ENCODE data around the gene STKLD1.
"Not testable (repeated sequence)": the region's sequence is repeated elsewhere in the genome, so short reads cannot be mapped to it uniquely, and the experiment has no call there.

The STKLD1 gene

DNA sequence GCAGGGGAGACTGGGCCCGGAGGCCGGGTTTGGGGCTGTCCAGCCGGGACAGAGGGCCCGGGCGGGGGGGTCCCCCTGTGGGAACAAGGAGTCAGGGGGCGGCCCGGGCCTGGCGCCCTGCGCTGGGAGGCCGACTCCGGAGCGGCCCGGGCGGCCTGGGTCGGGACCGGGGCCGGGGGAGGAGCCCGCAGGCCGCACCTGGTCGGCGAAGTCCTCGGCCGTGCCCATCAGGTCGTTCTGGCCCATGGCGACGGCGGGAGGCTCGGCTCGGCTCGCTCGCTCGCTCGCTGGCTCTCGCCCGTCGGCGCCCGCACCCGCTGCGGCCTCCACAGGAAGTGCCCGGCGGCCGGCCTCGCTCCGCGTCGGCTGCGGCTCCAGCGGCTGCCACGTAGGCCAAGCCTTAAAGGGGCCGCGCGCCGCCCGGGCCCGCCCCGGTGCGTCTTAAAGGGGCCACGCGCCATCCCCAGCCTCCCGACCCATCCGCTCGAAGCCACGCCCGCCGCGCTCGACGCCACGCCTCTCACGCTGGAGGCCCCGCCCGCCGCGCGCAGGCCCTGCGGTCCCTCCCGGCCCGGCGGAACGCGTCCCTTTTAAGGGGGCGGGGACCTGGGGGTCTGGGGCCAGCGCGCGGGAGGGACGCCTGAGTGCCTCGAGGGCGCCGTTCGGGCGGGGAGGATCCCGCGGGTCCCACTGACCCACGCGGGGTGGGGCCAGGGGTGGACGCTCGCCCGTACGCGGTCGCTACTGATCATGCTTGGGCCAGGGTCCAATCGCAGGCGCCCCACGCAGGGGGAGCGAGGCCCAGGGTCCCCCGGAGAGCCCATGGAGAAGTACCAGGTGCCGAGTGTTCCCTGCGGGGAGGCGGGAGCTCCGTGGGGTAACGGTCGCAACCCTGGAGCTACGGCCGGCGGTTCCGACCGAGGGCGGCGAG, at the start of gene STKLD1, which contains the start of gene SURF4:
TSS of gene STKLD1 (plus strand) at position 643 of the 931 bp plus-strand sequence. CDS start at position 751, 108 bp downstream.
TSS of gene SURF4 (minus strand) at position 337 of the 931 bp plus-strand sequence. CDS start at position 246, 91 bp downstream.
- peak; percentile 97 for DNase-seq

DNA sequence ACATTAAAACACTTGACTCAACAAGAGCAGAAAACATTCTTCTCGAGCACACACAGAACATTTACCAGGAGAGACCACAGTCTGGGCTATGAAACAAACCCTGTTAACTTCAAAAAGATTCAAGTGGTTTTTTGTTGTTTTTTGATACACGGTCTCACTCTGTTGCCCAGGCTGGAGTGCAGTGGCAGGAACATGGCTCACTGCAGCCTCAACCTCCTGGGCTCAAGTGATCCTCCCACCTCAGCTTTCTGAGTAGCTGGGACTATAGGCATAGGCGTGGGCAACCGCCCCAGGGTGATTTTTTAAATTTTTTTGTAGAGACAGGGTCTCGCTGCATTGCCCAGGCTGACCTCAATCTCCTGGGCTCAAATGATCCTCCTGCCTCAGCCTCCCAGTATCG, 49.1 kb upstream of the STKLD1 start:
- not testable (repeated sequence) for DNase-seq

DNA sequence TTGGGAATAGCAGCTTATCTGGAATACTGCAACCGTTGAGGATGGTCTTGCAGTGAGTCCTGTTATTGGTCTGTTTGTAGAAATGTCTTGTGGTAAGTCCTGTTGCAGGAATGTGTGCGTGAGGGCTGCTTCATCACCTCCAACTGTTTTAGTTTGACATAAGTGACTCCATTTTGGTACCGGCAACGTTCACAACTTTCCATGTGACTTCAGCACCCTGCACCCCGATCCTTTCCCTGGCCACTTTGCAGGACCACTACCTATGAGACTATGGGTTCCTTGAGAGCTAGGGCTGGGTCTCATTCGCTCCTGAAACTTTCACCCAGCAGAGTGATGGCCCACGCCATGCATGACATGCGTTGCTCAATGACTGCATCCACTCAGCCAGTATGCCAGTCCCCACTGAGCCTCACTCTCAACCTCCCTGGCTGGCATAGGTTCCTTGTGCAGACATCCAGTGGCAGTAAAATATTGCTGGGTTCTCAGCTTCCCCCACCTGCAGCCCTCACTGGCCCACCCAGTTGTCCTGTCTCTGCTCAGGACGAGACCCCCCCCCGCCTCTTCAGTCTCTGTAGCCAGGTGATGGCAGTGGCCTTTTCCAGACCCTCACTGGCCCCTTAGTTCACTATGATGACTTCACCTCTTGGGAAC, 48.2 kb upstream of the STKLD1 start:
- DNase-seq = no peak

DNA sequence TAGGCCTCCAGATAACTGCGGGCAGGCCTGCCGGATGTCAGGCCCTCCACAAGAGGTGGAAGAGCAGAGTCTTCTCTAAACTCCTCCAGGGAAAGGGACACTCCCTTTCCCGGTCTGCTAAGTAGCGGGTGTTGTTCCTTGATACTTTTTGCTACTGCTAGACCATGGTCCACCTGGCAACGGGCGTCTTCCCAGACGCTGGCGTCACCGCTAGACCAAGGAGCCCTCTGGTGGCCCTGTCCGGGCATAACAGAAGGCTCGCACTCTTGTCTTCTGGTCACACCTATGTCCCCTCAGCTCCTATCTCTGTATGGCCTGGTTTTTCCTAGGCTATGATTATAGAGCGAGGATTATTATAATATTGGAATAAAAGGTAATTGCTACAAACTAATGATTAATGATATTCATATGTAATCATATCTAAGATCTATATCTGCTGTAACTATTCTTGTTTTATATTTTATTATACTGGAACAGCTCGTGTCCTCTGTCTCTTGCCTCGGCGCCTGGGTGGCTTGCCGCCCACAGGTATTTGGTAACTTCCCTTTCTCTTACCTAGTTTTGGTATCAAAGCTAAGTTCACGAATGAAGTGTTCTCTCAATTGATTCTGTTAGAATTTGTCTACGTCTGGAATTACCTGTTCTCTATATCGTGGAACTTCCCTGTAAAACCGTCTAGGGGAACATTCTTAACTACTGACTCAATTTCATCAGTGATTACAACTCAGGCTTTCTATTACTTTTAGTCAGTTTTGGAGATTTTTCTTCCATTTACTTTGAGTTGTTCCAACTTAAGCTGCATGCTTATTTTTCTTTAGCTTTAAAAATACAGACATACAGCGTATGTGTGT, 46.6 kb upstream of the STKLD1 start:
- not testable (repeated sequence) for DNase-seq

DNA sequence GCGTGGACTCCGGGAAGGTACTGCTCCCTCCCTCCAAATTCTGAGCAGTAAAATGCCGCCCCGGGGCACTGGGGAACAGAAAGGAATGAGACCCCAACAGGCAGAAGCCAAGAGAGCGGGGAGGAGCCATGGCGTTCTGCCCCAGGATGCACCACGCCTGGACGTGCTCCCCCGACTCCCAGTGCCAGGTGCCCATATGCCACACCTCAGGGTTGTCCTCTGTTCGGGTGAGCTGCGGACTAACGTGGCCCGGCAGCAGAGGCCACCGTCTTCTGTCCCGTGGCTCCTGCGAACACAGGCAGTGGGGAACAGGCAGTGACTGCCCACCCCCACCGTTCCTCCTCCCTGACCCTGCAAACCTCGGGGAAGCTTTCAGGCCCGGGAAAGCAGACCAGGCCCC, 44.9 kb upstream of the STKLD1 start:
- no peak for DNase-seq

DNA sequence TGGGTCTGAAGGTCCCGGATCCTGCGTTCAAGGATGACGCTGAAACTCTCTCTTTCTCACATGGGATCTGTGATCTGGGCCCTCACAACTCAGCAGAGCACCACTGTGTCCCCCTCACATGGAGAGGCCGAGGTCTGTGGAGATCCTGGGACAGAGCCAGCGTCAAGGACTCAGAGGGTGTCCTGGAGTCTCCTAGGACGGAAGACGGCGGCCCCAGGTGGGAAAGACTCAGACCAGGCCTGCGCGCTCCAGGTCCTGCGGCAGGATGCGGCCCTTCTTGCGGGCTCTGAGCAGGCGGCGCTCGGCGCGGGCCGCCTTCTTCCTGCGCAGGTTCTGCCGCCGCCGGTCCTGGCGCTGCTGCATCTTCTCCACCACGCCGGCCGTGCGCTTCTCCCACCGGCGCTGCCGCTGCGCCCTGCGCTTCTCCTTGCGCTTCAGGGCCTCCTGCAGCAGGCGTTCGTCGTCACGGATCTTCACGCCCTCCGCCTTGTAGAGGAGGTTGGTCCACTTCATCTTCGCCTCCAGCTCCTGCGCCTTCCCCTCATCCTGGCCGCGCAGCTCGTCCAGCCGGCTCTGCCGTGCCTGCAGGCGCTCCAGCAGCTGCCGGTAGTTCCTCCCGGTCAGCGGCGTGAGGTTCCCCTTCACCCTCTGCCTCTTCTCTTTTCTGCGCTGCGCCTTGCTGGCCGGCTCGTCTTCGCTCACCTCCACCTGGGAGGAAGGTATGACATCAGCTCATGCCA, 44.4 kb upstream of the STKLD1 start:
- no peak for DNase-seq

DNA sequence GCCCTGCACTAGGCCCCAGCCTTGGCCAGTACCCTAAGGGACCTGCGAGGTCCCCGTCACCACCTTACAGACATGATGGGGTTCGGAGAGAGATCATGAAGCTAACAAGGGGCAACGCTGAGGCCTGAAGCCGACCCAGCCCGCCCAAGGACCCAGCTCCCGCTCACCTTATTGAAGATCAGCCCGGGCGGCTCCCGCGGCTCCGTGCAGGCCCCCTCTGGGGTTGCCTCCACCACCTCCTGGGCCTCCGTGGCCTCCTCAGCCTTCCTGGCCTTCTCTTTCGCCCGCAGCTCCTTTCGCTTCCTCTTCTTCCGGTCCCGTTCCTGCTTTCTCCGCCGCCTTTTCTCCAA, 43.8 kb upstream of the STKLD1 start:
- DNase-seq = no peak

DNA sequence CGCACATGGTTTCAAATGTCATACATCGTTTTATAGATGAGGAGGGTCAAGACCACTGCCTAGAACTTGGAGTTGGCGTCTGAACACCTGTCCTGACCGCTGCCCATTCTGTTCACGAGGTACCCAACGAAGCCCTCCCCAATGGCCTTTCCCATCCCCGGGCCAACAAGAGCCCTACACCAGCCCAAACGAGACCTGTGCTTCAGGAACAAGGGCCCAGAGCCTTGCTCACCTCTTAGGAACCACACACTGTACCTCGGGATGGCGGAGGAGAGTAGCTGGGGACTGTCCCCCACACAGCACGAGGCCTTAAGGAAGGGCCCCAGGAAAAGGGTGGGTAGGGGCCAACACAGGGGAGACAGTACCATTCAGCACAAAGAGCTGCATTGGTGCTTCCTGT, 43.2 kb upstream of the STKLD1 start:
- DNase-seq = no peak

DNA sequence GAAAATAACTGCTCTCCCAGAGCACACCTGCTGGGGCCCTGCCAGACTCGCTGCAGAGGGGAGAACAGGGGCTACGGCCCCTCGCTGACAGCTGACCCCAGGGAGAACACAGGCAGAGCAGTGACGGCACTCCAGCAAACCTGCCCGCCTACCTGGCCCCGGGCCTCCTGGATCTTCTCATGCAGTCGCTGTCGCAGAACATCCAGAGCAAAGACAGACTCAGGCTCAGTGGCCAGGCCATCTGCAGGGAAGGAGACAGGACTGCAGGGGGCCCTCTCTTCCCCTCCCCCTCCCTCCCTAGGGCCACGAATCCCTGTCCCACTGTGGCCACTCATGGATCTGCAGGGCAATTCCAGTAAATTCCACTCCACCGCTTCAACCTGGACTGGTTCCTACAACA, 42.6 kb upstream of the STKLD1 start:
- DNase-seq = no peak

DNA sequence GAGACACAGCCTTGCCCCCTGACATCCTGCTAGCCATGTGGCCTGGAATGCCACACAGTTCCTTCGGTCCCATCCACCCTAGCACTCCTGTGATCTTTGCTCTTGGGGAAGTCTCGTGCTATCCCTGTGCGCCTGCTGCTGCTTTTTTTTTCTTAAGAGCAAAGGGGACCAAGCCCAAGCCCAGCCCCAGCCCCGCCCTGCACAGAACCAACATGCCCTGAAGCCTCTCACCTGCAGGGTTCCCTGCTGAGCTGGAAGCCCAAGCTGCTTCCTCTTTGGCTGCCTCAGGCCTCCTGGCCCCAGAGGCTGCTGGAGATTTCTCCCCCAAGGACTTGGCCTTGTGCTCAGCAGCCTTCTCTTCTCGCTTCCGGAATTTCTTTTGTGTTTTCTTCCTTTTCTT, 42.0 kb upstream of the STKLD1 start:
- DNase-seq = no peak

DNA sequence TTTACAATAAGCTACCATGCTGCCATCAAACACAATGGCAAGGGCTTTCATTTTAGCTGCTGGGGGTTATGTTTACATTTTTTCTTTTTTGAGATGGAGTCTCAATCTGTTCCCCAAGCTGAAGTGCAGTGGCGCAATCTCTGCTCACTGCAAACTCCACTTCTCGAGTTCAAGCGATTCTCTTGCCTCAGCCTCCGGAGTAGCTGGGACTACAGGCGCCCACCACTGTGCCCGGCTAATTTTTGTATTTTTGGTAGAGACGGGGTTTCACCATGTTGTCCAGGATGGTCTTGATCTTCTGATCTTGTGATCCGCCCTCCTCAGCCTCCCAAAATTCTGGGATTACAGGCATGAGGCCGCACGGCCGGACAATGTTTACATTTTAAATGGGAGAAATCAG, 41.3 kb upstream of the STKLD1 start:
- not testable (repeated sequence) for DNase-seq

DNA sequence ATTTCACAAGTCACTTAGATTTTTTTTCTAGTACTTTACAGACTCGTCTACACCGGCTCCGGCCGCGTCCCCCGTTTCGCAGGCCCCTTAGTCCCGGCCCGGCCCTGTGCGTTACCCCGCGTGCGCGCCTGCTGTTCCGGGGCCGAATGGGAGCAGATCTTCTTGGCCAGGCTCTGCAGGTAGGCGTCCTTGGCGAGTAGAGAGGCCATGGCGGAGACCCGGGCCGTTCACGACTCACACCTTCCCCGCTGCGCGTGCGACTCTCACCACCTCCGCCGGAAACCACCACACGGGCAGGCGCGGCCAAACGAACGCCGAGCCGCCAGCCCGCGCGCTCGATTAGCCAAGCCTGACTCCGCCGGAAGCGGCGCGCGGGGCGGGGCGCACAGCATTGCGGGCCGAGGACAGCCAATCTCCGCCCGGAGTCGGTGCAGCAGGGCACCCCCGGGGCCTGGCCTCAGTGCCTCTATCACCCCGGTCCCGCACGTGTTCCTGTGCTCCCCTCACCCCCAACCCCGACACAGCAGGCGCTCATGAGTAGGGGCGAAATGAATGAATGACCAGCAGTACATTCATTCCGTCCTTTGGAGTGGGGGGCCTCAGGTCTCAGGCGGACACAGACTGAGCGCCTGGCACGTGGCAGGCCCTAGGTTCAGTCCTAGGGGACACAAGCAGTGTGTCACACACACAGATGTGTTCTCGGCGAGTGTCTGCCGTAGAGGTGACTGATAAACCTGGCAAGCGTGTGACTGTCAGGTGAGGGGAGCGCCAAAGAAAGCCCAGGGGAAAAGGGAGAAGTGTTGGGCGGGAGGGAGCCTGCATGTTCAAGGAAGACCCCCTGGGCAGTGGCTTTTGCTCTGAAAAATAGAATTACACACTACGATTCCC, 40.0 kb upstream of the STKLD1 start, which contains the start of gene SURF6:
TSS of gene SURF6 (minus strand) at position 265 of the 888 bp plus-strand sequence. CDS start at position 209, 56 bp downstream.
- DNase-seq = peak; percentile 89

DNA sequence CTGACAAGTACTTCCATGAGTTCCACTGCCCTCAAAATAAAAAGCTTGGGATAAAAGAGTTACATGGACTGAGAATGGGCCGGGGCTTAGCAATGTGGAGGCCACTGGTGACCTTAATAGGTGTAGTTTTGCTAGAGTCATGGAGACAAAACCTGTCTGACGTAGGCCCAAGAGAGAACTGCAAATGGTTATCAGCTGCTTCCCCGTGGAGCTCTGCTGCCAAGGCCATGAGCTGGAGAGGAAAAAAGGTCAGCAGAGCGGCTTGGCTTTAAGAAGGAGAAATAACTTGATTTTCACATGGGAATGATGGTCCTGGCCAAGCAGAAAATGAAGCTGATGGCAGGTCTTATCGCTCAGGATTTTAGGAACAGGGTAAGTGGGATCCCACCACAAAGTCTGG, 36.5 kb upstream of the STKLD1 start:
- DNase-seq = no peak

DNA sequence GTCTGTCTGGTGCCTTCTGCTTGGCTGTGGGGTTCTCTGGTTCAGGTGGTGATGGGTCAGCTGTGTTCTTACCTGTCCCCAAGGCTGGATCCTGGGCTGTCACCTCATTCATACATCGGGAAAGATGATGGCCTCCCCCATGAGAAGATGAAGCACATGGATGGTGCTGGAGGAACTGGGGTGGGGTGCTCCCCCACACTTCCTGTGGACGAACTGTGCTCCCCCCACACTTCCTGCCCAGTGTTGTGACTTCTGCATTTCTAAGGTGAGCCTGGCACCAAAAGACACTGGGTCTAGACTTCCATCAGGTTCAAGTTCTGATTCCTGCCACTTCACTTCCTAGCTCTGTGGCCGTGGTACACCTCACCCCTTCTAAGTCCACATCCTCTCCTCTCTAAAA, 35.9 kb upstream of the STKLD1 start:
- no peak for DNase-seq

DNA sequence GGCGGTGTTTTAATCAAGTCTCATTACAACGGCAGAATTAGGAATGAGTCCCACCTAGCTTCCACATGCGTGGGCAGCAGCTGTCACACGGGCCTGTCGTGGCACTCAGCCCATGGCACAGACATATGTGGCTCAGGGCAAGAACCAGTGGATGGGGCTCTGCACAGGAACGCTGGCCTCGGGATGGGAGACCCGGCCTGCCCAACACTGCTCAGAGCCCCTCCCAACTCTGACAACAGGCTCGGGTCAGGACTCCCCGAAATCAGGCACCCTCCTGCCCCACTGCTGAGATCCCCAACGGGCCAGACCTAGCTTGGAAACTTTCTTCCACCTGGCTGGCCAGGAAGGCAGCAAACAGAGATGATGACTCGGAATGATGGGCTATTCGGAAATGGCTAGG, 35.2 kb upstream of the STKLD1 start:
- no peak for DNase-seq

DNA sequence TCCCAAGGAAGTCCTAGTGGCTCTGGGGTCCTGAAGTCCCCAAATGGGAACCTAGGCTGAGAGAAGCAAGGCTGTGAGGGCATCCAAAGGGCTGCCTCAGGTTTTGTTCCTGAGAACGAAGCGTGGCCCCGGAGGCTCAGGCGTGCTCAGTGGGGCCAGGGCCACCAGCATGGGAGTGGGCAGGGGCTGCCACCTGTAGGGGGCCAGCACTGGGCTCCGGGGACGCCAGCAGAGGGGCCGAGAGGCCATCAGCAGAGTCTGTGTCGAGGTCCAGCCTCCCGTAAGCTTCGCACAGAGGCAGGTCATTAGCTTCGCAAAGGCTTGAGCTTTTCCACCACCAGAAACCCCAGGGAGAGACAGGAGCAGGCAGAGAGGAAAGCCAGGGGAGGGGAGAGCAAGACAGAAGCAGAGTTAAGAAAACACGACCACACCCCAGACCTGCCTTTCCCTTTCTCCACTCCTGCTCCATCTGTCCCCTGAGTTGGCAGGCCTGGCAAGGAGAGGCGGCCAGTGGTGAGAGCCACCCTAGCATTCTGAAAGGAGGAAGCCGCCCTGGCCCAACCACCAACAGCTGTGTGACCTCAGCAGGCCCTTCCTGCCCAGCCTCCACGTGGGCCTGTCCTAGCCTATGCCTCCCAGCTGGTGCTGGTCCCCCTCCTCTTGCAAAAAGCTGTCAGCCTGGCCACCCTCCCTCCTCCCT, 34.6 kb upstream of the STKLD1 start:
- DNase-seq = no peak

DNA sequence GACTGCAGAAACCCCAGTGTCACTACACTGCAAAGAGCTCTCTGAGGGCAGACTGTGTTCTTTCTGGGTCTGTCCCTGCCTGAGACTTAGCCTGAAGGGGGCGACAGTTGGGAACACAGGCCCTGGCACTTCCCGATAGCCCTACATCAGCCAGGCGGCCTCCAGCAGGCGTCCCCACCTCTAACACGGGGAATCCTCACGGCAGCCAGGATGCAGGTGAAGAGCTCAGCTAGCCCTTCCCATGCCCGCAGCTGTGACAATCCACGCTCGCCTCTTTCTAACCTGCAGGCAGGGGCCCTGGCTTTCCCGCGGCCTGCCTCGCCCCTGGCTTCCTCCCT, 34.1 kb upstream of the STKLD1 start:
- DNase-seq = no peak

DNA sequence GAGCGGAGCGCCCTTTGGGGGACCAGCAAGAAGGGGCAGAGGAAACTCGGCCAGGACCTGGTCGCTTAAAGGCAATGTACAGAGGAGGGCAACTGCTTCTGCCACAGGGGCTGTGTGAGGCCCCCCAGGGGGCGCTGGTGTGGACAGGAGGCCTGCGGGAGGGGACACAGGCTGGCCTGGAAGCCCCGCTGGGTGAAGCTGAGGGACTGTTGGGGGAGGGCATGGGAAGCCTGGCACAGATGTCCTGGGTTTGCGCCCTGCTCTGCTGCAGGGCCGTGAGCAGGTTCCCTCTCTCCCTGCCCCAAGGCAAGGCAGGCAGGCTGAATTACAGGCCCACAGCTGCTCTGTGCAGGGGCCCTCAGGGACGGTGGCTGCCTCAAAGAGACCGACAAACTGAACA, 33.6 kb upstream of the STKLD1 start:
- DNase-seq = no peak

DNA sequence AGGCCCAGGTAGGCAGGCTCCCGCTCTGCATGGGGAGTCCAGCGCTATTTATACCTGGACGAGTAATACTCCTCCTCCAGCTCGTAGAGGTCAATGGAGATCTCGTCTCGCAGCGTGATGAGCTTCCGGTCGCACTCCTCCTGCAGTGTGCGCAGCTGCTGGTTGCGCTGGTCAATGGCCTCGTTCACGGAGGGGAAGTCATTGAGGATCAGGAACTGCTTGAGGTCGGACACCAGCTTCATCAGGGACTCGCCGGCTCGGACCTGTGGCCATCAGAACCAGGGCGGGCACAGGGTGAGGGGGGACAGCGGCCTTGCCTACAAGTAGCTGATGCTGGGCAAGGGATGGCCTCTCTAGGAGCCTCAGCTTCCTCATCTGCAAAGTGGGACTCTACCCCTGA, 32.1 kb upstream of the STKLD1 start:
- no peak for DNase-seq

DNA sequence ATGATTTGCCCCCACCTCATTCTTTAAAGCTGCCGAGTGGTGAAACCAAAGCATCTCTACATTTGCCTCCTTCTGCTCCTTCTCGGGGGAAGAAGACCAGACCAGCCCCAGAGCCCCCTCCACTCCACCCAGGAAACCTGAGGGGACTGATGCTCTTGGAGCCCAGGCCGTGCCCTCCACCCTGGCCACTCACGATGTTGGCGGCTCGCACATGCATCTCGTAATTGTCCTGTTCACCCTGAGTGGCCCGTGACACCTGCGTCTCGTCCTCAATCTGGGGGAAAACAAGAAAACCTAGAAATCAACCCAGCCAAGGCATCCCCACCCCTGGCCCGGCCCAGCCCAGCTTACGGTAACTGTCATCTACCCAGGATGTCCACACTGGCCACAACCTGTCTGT, 31.2 kb upstream of the STKLD1 start:
- no peak for DNase-seq

DNA sequence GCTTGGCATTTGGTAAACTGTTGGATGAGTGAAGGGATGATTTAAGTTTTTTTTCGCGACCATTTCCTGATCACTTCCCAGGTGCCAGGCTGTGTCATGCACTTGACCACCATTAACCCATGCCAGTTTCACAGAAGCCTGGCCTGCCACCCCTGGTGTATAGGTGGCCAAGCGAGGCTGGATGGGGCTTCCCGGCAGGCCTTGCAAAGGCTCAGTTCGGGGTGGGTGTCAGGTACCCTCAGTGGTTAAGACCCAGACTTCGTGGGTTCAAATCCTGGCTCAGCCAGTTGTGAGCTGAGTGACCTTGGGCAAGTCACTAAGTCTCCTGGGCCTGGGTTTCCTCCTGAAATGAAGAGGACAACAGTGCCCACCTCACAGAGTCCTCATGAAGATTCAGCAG, 30.6 kb upstream of the STKLD1 start:
- no peak for DNase-seq

All from fibroblast of skin of right quadriceps (primary cell).